H9 (cell line): Measurements from ENCODE around the gene PAXX. TPM values are rescaled to one million over a fixed set of nuclear protein-coding genes. Genes with fewer than 3 reads are reported as not detected.

ENCODE experiments used
- DNase-seq: peaks from one replicate; pipeline ENCODE4 v3.0.0-alpha.2; 2017
- H2AFZ ChIP-seq: one replicate; pipeline ENCODE4 v1.6.1; 2013; ENCODE audit warnings: mild to moderate bottlenecking, low read length, control low read depth, moderate library complexity
- H2AK5ac ChIP-seq: 2 replicates; pipeline ENCODE4 v1.6.1; 2013; ENCODE audit warnings: low read length, control low read depth, mixed read lengths; ENCODE audit not compliant: insufficient read length
- H2BK120ac ChIP-seq: one replicate; pipeline ENCODE4 v1.6.1; 2013; ENCODE audit warnings: low read depth, mild to moderate bottlenecking, low read length, control low read depth, inconsistent platforms; ENCODE audit not compliant: poor library complexity, severe bottlenecking
- H2BK12ac ChIP-seq: 2 replicates; pipeline ENCODE4 v1.6.1; 2013; ENCODE audit warnings: low read length, control low read depth, mixed read lengths, low read depth; ENCODE audit not compliant: insufficient read length
- H2BK15ac ChIP-seq: 2 replicates; pipeline ENCODE4 v1.6.1; 2013; ENCODE audit warnings: low read depth, low read length, control low read depth
- H2BK20ac ChIP-seq: one replicate; pipeline ENCODE4 v1.6.1; 2013; ENCODE audit warnings: low read depth, mild to moderate bottlenecking, low read length, control low read depth, inconsistent platforms; ENCODE audit not compliant: poor library complexity, severe bottlenecking
- H2BK5ac ChIP-seq: 2 replicates; pipeline ENCODE4 v1.6.1; 2013; ENCODE audit warnings: low read length, control low read depth, mixed read lengths; ENCODE audit not compliant: insufficient read length
- H3K14ac ChIP-seq: 2 replicates; pipeline ENCODE4 v1.6.1; 2013; ENCODE audit warnings: low read length, control low read depth; ENCODE audit not compliant: insufficient read depth
- H3K18ac ChIP-seq: 2 replicates; pipeline ENCODE4 v1.6.1; 2013; ENCODE audit warnings: low read depth, mild to moderate bottlenecking, mixed read lengths, low read length, control low read depth; ENCODE audit not compliant: insufficient read length
- H3K23ac ChIP-seq: 2 replicates; pipeline ENCODE4 v1.6.1; 2013; ENCODE audit warnings: low read length, control low read depth, mixed read lengths, low read depth; ENCODE audit not compliant: insufficient read length
- H3K23me2 ChIP-seq: 2 replicates; pipeline ENCODE4 v1.6.1; 2013; ENCODE audit warnings: low read depth, mild to moderate bottlenecking, mixed read lengths, low read length, control low read depth; ENCODE audit not compliant: insufficient read length, poor library complexity, severe bottlenecking
- H3K27ac ChIP-seq: 2 replicates; pipeline ENCODE4 v1.5.1; 2013; ENCODE audit warnings: low read length, control low read depth, mixed read lengths, low read depth; ENCODE audit not compliant: insufficient read length
- H3K27me3 ChIP-seq: 2 replicates; pipeline ENCODE4 v1.6.1; 2013; ENCODE audit warnings: low read length, control low read depth, inconsistent platforms; ENCODE audit not compliant: insufficient read depth
- H3K4ac ChIP-seq: 2 replicates; pipeline ENCODE4 v1.6.1; 2013; ENCODE audit warnings: low read depth, mild to moderate bottlenecking, control low read depth, inconsistent platforms, low read length, moderate library complexity
- H3K4me1 ChIP-seq: 2 replicates; pipeline ENCODE4 v1.6.1; 2013; ENCODE audit warnings: low read length, control low read depth, inconsistent platforms; ENCODE audit not compliant: insufficient read depth
- H3K4me2 ChIP-seq: 2 replicates; pipeline ENCODE4 v1.6.1; 2013; ENCODE audit warnings: low read length, control low read depth, mixed read lengths; ENCODE audit not compliant: insufficient read length, insufficient read depth
- H3K56ac ChIP-seq: 2 replicates; pipeline ENCODE4 v1.6.1; 2013; ENCODE audit warnings: low read depth, mild to moderate bottlenecking, mixed read lengths, low read length, control low read depth; ENCODE audit not compliant: insufficient read length
- H3K79me1 ChIP-seq: 2 replicates; pipeline ENCODE4 v1.6.1; 2013; ENCODE audit warnings: low read depth, mild to moderate bottlenecking, moderate library complexity, low read length, control low read depth, inconsistent platforms; ENCODE audit not compliant: insufficient read depth, poor library complexity, severe bottlenecking
- H3K79me2 ChIP-seq: 2 replicates; pipeline ENCODE4 v1.6.1; 2013; ENCODE audit warnings: low read length, control low read depth, inconsistent platforms; ENCODE audit not compliant: insufficient read depth
- H3K9ac ChIP-seq: 2 replicates; pipeline ENCODE4 v1.6.1; 2013; ENCODE audit warnings: low read length, control low read depth, mixed read lengths; ENCODE audit not compliant: insufficient read length; ENCODE audit errors: extremely low read depth
- H3K9me3 ChIP-seq: one replicate; pipeline ENCODE4 v1.6.1; 2013; ENCODE audit warnings: low read depth, low read length, inconsistent platforms; ENCODE audit not compliant: control insufficient read depth
- H3T11ph ChIP-seq: one replicate; pipeline ENCODE4 v1.6.1; 2013; ENCODE audit warnings: mild to moderate bottlenecking, low read length, control low read depth, inconsistent platforms
- H4K20me1 ChIP-seq: one replicate; pipeline ENCODE4 v1.6.1; 2013; ENCODE audit not compliant: control insufficient read depth, insufficient read length, insufficient read depth
- H4K5ac ChIP-seq: 2 replicates; pipeline ENCODE4 v1.6.1; 2013; ENCODE audit warnings: low read depth, mild to moderate bottlenecking, mixed read lengths, low read length, control low read depth; ENCODE audit not compliant: insufficient read length
- H4K8ac ChIP-seq: replicated peaks from 2 replicates; pipeline ENCODE4 v1.6.1; 2013; ENCODE audit warnings: low read length, control low read depth, mixed read lengths, low read depth; ENCODE audit not compliant: insufficient read length
- H4K91ac ChIP-seq: 2 replicates; pipeline ENCODE4 v1.6.1; 2013; ENCODE audit warnings: low read depth, mild to moderate bottlenecking, moderate library complexity, mixed read lengths, low read length, control low read depth; ENCODE audit not compliant: insufficient read length
- H3K27ac Mint-ChIP-seq, 3 experiments: 2 replicates in 2 of 3; 3 replicates in 1 of 3; pipeline ENCODE4 v1.8.0; 2020 to 2021; ENCODE audit warnings: mixed read lengths in 3 of 3, mild to moderate bottlenecking in 1 of 3, moderate library complexity in 1 of 3
- H3K27me3 Mint-ChIP-seq: 2 replicates; pipeline ENCODE4 v1.8.0; 2021; ENCODE audit warnings: low read depth, mild to moderate bottlenecking, moderate library complexity, mixed read lengths
- H3K36me3 Mint-ChIP-seq, 3 experiments: 2 replicates in 2 of 3; 3 replicates in 1 of 3; pipeline ENCODE4 v1.8.0; 2020 to 2021; ENCODE audit warnings: low read depth in 3 of 3, mixed read lengths in 3 of 3; ENCODE audit not compliant: insufficient read depth in 1 of 3
- H3K4me1 Mint-ChIP-seq, 2 experiments: 2 replicates each; pipeline ENCODE4 v1.8.0; 2020; ENCODE audit warnings: mixed read lengths in 2 of 2
- H3K4me3 Mint-ChIP-seq, 2 experiments: 2 replicates in 1 of 2; 3 replicates in 1 of 2; pipeline ENCODE4 v1.8.0; 2020 to 2021; ENCODE audit warnings: mild to moderate bottlenecking in 2 of 2, mixed read lengths in 2 of 2, moderate library complexity in 1 of 2
- H3K9me3 Mint-ChIP-seq, 2 experiments: 2 replicates in 1 of 2; 3 replicates in 1 of 2; pipeline ENCODE4 v1.8.0; 2020; ENCODE audit warnings: mild to moderate bottlenecking in 2 of 2, mixed read lengths in 2 of 2, moderate library complexity in 1 of 2
- WGBS: extraction: QIAGEN DNeasy Blood & Tissue Kit; methylation state at CpG from one replicate; pipeline ENCODE4 v1.1.7; 2013; ENCODE audit warnings: missing lambda C conversion rate, low lambda C conversion rate, mixed read lengths; ENCODE audit not compliant: insufficient read length; ENCODE audit errors: extremely low coverage; 5-methylcytosine and 5-hydroxymethylcytosine counted together
- total RNA-seq: library from RNA; stranded (reverse); gene quantifications from 2 replicates; pipeline ENCODE4 v1.2.1, GENCODE V29; 2021
- TF ChIP-seq, protein P1 (sequence below): fragments of 200-600 bp; sonication (generic); conservative IDR thresholded peaks from 3 replicates; pipeline ENCODE4 v1.8.0; 2021; ENCODE audit warnings: antibody characterized with exemption, mild to moderate bottlenecking

PAXX gene
- total RNA-seq, 1 experiment from 2014 or later = 51.2 TPM

DNA sequence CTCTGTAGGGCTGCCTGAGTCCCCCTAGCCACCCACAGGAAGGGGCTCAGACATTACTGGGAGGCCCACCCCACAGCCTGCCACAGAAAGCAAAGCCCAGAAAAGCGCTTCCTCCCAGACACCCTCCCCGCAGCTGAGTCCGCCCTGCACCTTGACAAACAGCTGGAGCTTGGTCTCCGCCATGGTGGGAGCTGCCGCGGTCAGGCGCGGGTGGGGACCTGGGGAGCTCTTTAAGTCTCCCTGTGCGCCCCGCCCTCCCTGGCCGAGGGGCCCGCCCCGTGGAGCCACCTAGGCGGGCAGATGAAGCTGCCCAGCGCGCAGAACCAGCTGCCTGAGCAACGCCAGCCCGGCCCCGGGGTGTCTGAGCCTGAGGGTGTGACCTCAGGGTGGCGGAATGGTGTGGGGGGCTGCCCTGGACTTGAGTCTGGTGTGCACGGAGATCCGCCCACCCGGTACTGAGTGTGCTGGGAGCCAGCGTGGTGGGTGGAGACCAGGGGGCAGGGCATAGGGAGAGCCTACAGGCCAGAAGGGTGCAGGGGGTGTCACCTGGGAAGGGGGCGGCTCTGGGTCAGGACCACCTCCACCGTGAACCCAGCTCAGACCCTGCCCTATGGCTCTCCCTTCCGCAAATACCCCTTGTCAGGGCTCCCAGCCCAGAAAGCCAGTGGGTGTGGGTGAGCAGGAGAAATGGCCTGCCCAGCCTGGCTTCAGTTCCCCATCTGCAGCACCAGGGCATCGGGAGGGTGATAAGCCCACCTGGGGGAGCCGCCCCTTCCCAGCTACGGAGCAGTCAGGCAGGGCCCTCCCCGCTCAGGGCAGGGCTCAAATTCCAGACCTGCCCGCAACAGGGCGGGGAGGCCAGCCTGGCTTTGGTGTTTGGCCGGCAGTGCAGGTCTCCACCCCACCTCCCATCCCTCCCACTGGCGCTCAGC lies 4.4 kb downstream of the PAXX start, which contains the start of gene CLIC3:
Gene CLIC3 (minus strand): TSS at position 208 of the 932 bp plus-strand sequence. CDS start 25 bp downstream, at position 183.
- Histone ChIP-seq H3K14ac (no peak within 1 kb of the TSS), H3K79me1 (no peaks in the 10 kb centered on the region), H3T11ph (no peak within 1 kb of the TSS), H2BK120ac (no peak within 1 kb of the TSS), H3K79me2 (no peaks in the 10 kb centered on the region), H3K23ac (no peak within 1 kb of the TSS), H3K4me1 (no peaks in the 10 kb centered on the region), H3K9ac (no peak within 1 kb of the TSS), H2BK20ac (no peak within 1 kb of the TSS), H2BK15ac (no peak within 1 kb of the TSS), H4K5ac (no peak within 1 kb of the TSS), H3K27ac (no peak within 1 kb of the TSS), H4K91ac (no peak within 1 kb of the TSS), H2BK5ac (no peak within 1 kb of the TSS), H3K27me3 (no peaks in the 10 kb centered on the region), H4K8ac (no peak within 1 kb of the TSS), H3K18ac (no peak within 1 kb of the TSS), H2AK5ac (no peak within 1 kb of the TSS), H3K9me3 (no peaks in the 10 kb centered on the region), H3K23me2 (peaks cover 6% of the 10 kb centered on the region), H2AFZ (no peak within 1 kb of the TSS), H2BK12ac (no peak within 1 kb of the TSS), H3K56ac (no peak within 1 kb of the TSS), H3K4me2 (peak within 1 kb of the TSS; percentile 37), H4K20me1 (no peaks in the 10 kb centered on the region), H3K4ac (no peak within 1 kb of the TSS)
- TF ChIP-seq, protein P1, sequence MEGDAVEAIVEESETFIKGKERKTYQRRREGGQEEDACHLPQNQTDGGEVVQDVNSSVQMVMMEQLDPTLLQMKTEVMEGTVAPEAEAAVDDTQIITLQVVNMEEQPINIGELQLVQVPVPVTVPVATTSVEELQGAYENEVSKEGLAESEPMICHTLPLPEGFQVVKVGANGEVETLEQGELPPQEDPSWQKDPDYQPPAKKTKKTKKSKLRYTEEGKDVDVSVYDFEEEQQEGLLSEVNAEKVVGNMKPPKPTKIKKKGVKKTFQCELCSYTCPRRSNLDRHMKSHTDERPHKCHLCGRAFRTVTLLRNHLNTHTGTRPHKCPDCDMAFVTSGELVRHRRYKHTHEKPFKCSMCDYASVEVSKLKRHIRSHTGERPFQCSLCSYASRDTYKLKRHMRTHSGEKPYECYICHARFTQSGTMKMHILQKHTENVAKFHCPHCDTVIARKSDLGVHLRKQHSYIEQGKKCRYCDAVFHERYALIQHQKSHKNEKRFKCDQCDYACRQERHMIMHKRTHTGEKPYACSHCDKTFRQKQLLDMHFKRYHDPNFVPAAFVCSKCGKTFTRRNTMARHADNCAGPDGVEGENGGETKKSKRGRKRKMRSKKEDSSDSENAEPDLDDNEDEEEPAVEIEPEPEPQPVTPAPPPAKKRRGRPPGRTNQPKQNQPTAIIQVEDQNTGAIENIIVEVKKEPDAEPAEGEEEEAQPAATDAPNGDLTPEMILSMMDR = no peak
- peak; percentile 76 for DNase-seq
- Mint-ChIP-seq H3K27me3 (peaks cover 6% of the 10 kb centered on the region), H3K4me1 (peaks cover 9 to 12% of the 10 kb centered on the region in 2 experiments), H3K36me3 (peaks cover 0 to 8% (median 2%) of the 10 kb centered on the region in 3 experiments; a peak in 4 of 7 replicates), H3K9me3 (no peaks in the 10 kb centered on the region), H3K4me3 (peak within 1 kb of the TSS; percentile 40 to 46; a peak in 3 of 5 replicates), H3K27ac (no peak within 1 kb of the TSS)
- WGBS = no CpG with 5 or more reads among the region's 35 CpGs
